ENCODE data around the gene TTC16.

- TF ChIP-seq CTCF (IDR thresholded peaks at IDR 0.05) (no peak), POLR2AphosphoS5 (IDR thresholded peaks at IDR 0.05) (no peak), POLR2A (IDR thresholded peaks at IDR 0.05) (no peak), EP300 (IDR thresholded peaks at IDR 0.05) (no peak)
Observed at GRCh38 chr9:127717766-127718165, 1.9 kb downstream of the TTC16 start.
